ENCODE data around the gene TSPAN3. TPM values are rescaled to one million over a fixed set of nuclear protein-coding genes. Genes with fewer than 3 reads are reported as not detected.

The TSPAN3 gene
- total and polyA plus RNA-seq, 2 donors (not counting 1 experiment from before 2014, with no cell fraction given) = 109 to 130 TPM

- Mint-ChIP-seq H3K4me1 (peaks cover 53% of the 10 kb centered on the region), H3K4me3 (peak overlapping the region; percentile 80), H3K27me3 (no peaks in the 10 kb centered on the region), H3K27ac (peak overlapping the region; percentile 84), H3K9me3 (ENCODE audit: insufficient read depth) (peaks cover 3% of the 10 kb centered on the region)
- 55% methylated on average over 8 of the region's 16 CpGs for WGBS (ENCODE audit: insufficient coverage)
- ChIA-PET POLR2A (interaction anchor here (0.7 kb wide), 1 partner anchor 10 kb away, joined by 3 read pairs; no protein-coding TSS in a partner anchor), CTCF (interaction anchor here (0.6 to 2.3 kb wide), 3 partner anchors 21 to 32 kb away, joined by 3 to 8 read pairs (median 4); no protein-coding TSS in a partner anchor)
- DNase-seq (peak; percentile 78), ATAC-seq (ENCODE audit: low read depth) (peak; percentile 89)
- H3K4me1 ChIP-seq (ENCODE audit: control insufficient read depth in 2 of 2, insufficient read depth in 2 of 2, low read length in 2 of 2) = peaks cover 38 to 49% of the 10 kb centered on the region in 2 donors
- peaks cover 4 to 33% of the 10 kb centered on the region in 2 experiments for H3K36me3 ChIP-seq (replicated peaks in 1 of 2; ENCODE audit: control extremely low read depth in 1 of 2, control insufficient read depth in 1 of 2, extremely low read depth in 1 of 2, insufficient read depth in 2 of 2, low read length in 1 of 2)
- H3K9ac ChIP-seq (ENCODE audit: low read length) = peak overlapping the region; percentile 7
- TF ChIP-seq, protein P1, sequence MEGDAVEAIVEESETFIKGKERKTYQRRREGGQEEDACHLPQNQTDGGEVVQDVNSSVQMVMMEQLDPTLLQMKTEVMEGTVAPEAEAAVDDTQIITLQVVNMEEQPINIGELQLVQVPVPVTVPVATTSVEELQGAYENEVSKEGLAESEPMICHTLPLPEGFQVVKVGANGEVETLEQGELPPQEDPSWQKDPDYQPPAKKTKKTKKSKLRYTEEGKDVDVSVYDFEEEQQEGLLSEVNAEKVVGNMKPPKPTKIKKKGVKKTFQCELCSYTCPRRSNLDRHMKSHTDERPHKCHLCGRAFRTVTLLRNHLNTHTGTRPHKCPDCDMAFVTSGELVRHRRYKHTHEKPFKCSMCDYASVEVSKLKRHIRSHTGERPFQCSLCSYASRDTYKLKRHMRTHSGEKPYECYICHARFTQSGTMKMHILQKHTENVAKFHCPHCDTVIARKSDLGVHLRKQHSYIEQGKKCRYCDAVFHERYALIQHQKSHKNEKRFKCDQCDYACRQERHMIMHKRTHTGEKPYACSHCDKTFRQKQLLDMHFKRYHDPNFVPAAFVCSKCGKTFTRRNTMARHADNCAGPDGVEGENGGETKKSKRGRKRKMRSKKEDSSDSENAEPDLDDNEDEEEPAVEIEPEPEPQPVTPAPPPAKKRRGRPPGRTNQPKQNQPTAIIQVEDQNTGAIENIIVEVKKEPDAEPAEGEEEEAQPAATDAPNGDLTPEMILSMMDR (IDR thresholded peaks at IDR 0.05) = no peak
- TF ChIP-seq EZH2 (IDR thresholded peaks at IDR 0.05; ENCODE audit: borderline replicate concordance, insufficient read depth, low read depth, low read length, poor library complexity, severe bottlenecking) = no peak
- peaks cover 87% of the 10 kb centered on the region for H3K79me2 ChIP-seq (ENCODE audit: control insufficient read depth, insufficient read depth, low read length)
- peaks cover 85% of the 10 kb centered on the region for H4K20me1 ChIP-seq (ENCODE audit: control insufficient read depth, insufficient read depth, low read length, poor library complexity, severe bottlenecking)
- no peak overlapping the region for H2AFZ ChIP-seq (ENCODE audit: insufficient read depth, low read depth, low read length, poor library complexity, severe bottlenecking)
- no peaks in the 10 kb centered on the region for H3K27me3 ChIP-seq (replicated peaks in 1 of 4; ENCODE audit: control extremely low read depth in 1 of 4, control insufficient read depth in 3 of 4, insufficient read depth in 4 of 4, low read length in 3 of 4)
- peaks cover 0 to 4% (median 0%) of the 10 kb centered on the region in 3 donors for H3K9me3 ChIP-seq (ENCODE audit: control extremely low read depth in 1 of 3, control insufficient read depth in 2 of 3, insufficient read depth in 1 of 3, low read length in 2 of 3)
- H3K27ac ChIP-seq (ENCODE audit: low read length in 2 of 2) = peak overlapping the region; percentile 23 to 44
- intact Hi-C loops (cut with micrococcal nuclease) = loop anchor here (1.0 kb wide), 1 partner anchor 11 kb away; no protein-coding TSS in a partner anchor
- peak overlapping the region; percentile 63 for H3K4me2 ChIP-seq (replicated peaks; ENCODE audit: low read depth, low read length, poor library complexity, severe bottlenecking)
- peak overlapping the region in 2 of 5 experiments; percentile 6 to 21 for H3K4me3 ChIP-seq (ENCODE audit: control extremely low read depth in 1 of 5, extremely low read depth in 1 of 5, insufficient read depth in 1 of 5, low read depth in 2 of 5, low read length in 4 of 5)
Measured at GRCh38 chr15:77002954-77003912, 67.7 kb downstream of the TSPAN3 start.

Data from B cell (primary cell).